Body of pancreas (tissue), 4 donors: ENCODE measurements around the gene FGA.

Source experiments
- CTCF ChIP-seq, 7 experiments: fragments of 450-650 bp in 4 of 7; fragments of 200-600 bp in 3 of 7; sonication (generic) in 3 of 7; IDR thresholded peaks; one replicate each; pipeline ENCODE4 v1.5.1; 2016 to 2019; ENCODE audit warnings: antibody characterized with exemption in 7 of 7
- POLR2A ChIP-seq, 3 donors: fragments of 450-650 bp; IDR thresholded peaks; one replicate each; pipeline ENCODE4 v1.6.1; 2016; ENCODE audit warnings: antibody characterized with exemption in 3 of 3, mild to moderate bottlenecking in 2 of 3

- TF ChIP-seq CTCF (IDR thresholded peaks at IDR 0.05) = no peak
- no peak for TF ChIP-seq POLR2A (IDR thresholded peaks at IDR 0.05)
Observed at GRCh38 chr4:154590329-154591006, at the start of gene FGA.
